Stimulated activated naive B cell treated with anti-CD40 and anti-IgM and Interleukin-4, amounts not matched to agents 10 μg/mL and 1 μg/mL and 100 μg/mL, for 72 hours (primary cell): Measurements from ENCODE around the gene KLF15.
A peak's percentile ranks its signal among the peaks of the same experiment; 100 is the strongest.

ENCODE experiments used
- ATAC-seq, 2 donors: fragments of 150-1000 bp; cut with Tn5 transposase; replicated peaks; 2 replicates each; pipeline ENCODE4 v1.10.0; 2021; ENCODE audit warnings: moderate library complexity in 1 of 2
- DNase-seq: peaks from one replicate; pipeline ENCODE4 v3.0.0; 2021
- H3K27ac Mint-ChIP-seq: one replicate; pipeline ENCODE4 v1.8.0; 2022; ENCODE audit warnings: mild to moderate bottlenecking, mixed read lengths
- H3K27me3 Mint-ChIP-seq, 2 donors: one replicate each; pipeline ENCODE4 v1.8.0; 2022; ENCODE audit warnings: mixed read lengths in 2 of 2
- H3K36me3 Mint-ChIP-seq, 2 donors: one replicate each; pipeline ENCODE4 v1.8.0; 2022; ENCODE audit warnings: mixed read lengths in 2 of 2, mild to moderate bottlenecking in 1 of 2
- H3K4me1 Mint-ChIP-seq, 2 donors: one replicate each; pipeline ENCODE4 v1.8.0; 2022; ENCODE audit warnings: mixed read lengths in 2 of 2, mild to moderate bottlenecking in 1 of 2
- H3K4me3 Mint-ChIP-seq, 2 donors: one replicate each; pipeline ENCODE4 v1.8.0; 2022; ENCODE audit warnings: mild to moderate bottlenecking in 2 of 2, mixed read lengths in 2 of 2, moderate library complexity in 1 of 2
- H3K9me3 Mint-ChIP-seq, 2 donors: one replicate each; pipeline ENCODE4 v1.8.0; 2022; ENCODE audit warnings: mixed read lengths in 2 of 2, mild to moderate bottlenecking in 1 of 2

The KLF15 gene

GRCh38 chr3:126350502-126351085 is 6.6 kb downstream of the KLF15 start:
- Mint-ChIP-seq H3K4me3 (no peak overlapping the region), H3K36me3 (no peaks in the 10 kb centered on the region), H3K27me3 (peaks cover 6 to 21% of the 10 kb centered on the region in 2 donors), H3K4me1 (peaks cover 0 to 4% of the 10 kb centered on the region in 2 donors), H3K9me3 (no peaks in the 10 kb centered on the region), H3K27ac (no peak overlapping the region)
- DNase-seq (no peak), ATAC-seq (no peak)

GRCh38 chr3:126349611-126350501 is 7.4 kb downstream of the KLF15 start:
- Mint-ChIP-seq H3K9me3 (no peaks in the 10 kb centered on the region), H3K27me3 (peaks cover 8 to 15% of the 10 kb centered on the region in 2 donors), H3K27ac (no peak overlapping the region), H3K4me1 (no peaks in the 10 kb centered on the region), H3K36me3 (no peaks in the 10 kb centered on the region), H3K4me3 (no peak overlapping the region)
- DNase-seq (no peak), ATAC-seq (peak in 1 of 2 donors; percentile 12)

GRCh38 chr3:126349071-126349470 is 8.1 kb downstream of the KLF15 start:
- no peak overlapping the region for H3K27ac Mint-ChIP-seq
- no peak overlapping the region for H3K4me3 Mint-ChIP-seq
- ATAC-seq (no peak), DNase-seq (no peak)
- H3K36me3 Mint-ChIP-seq, result no peaks in the 10 kb centered on the region
- no peaks in the 10 kb centered on the region for H3K4me1 Mint-ChIP-seq
- H3K9me3 Mint-ChIP-seq, result no peaks in the 10 kb centered on the region
- peaks cover 8 to 10% of the 10 kb centered on the region in 2 donors for H3K27me3 Mint-ChIP-seq

GRCh38 chr3:126348308-126348920 is 8.8 kb downstream of the KLF15 start:
- no peak for DNase-seq
- H3K4me1 Mint-ChIP-seq, result no peaks in the 10 kb centered on the region
- H3K4me3 Mint-ChIP-seq, result no peak overlapping the region
- H3K27me3 Mint-ChIP-seq, result peaks cover 5 to 8% of the 10 kb centered on the region in 2 donors
- peak in 1 of 2 donors; percentile 39 for ATAC-seq
- no peaks in the 10 kb centered on the region for H3K9me3 Mint-ChIP-seq
- H3K36me3 Mint-ChIP-seq, result no peaks in the 10 kb centered on the region
- H3K27ac Mint-ChIP-seq, result no peak overlapping the region

- ATAC-seq, result no peak
- Mint-ChIP-seq H3K27ac (no peak overlapping the region), H3K36me3 (no peaks in the 10 kb centered on the region)
Observed at GRCh38 chr3:126347543-126348161, 9.6 kb downstream of the KLF15 start.

GRCh38 chr3:126346466-126346865 is 10.7 kb downstream of the KLF15 start:
- DNase-seq (no peak), ATAC-seq (no peak)
- no peaks in the 10 kb centered on the region for H3K9me3 Mint-ChIP-seq
- H3K27ac Mint-ChIP-seq, result no peak overlapping the region
- no peaks in the 10 kb centered on the region for H3K36me3 Mint-ChIP-seq
- peaks cover 5 to 12% of the 10 kb centered on the region in 2 donors for H3K27me3 Mint-ChIP-seq
- no peaks in the 10 kb centered on the region for H3K4me1 Mint-ChIP-seq
- no peak overlapping the region for H3K4me3 Mint-ChIP-seq

More at GRCh38 chr3:126347543-126348161, 9.6 kb downstream of the KLF15 start:
- H3K27me3 Mint-ChIP-seq, result peaks cover 5 to 8% of the 10 kb centered on the region in 2 donors
- no peak overlapping the region for H3K4me3 Mint-ChIP-seq
- H3K9me3 Mint-ChIP-seq, result no peaks in the 10 kb centered on the region
- no peak for DNase-seq
- H3K4me1 Mint-ChIP-seq, result no peaks in the 10 kb centered on the region

- Mint-ChIP-seq H3K4me3 (no peak overlapping the region), H3K27me3 (peaks cover 10 to 16% of the 10 kb centered on the region in 2 donors), H3K27ac (no peak overlapping the region), H3K36me3 (no peaks in the 10 kb centered on the region), H3K9me3 (no peaks in the 10 kb centered on the region), H3K4me1 (no peaks in the 10 kb centered on the region)
- no peak for ATAC-seq
- DNase-seq, result no peak
Observed at GRCh38 chr3:126345641-126346460, 11.4 kb downstream of the KLF15 start.

- peaks cover 10 to 16% of the 10 kb centered on the region in 2 donors for H3K27me3 Mint-ChIP-seq
- ATAC-seq, result no peak
- H3K27ac Mint-ChIP-seq, result no peak overlapping the region
- no peak overlapping the region for H3K4me3 Mint-ChIP-seq
- H3K36me3 Mint-ChIP-seq, result no peaks in the 10 kb centered on the region
- no peaks in the 10 kb centered on the region for H3K4me1 Mint-ChIP-seq
- DNase-seq, result no peak
- no peaks in the 10 kb centered on the region for H3K9me3 Mint-ChIP-seq
Observed at GRCh38 chr3:126345231-126345630, 12.0 kb downstream of the KLF15 start.

- no peak overlapping the region for H3K4me3 Mint-ChIP-seq
- no peak for ATAC-seq
- no peaks in the 10 kb centered on the region for H3K4me1 Mint-ChIP-seq
- no peaks in the 10 kb centered on the region for H3K36me3 Mint-ChIP-seq
- H3K9me3 Mint-ChIP-seq, result no peaks in the 10 kb centered on the region
- H3K27ac Mint-ChIP-seq, result no peak overlapping the region
- H3K27me3 Mint-ChIP-seq, result peaks cover 13 to 20% of the 10 kb centered on the region in 2 donors
- no peak for DNase-seq
Observed at GRCh38 chr3:126344380-126345041, 12.7 kb downstream of the KLF15 start.

GRCh38 chr3:126343649-126344035 is 13.6 kb downstream of the KLF15 start:
- Mint-ChIP-seq H3K27ac (no peak overlapping the region), H3K4me3 (no peak overlapping the region), H3K9me3 (no peaks in the 10 kb centered on the region), H3K4me1 (no peaks in the 10 kb centered on the region), H3K36me3 (no peaks in the 10 kb centered on the region), H3K27me3 (peaks cover 19 to 25% of the 10 kb centered on the region in 2 donors)
- ATAC-seq (no peak), DNase-seq (no peak)

- H3K9me3 Mint-ChIP-seq, result no peaks in the 10 kb centered on the region
- H3K36me3 Mint-ChIP-seq, result no peaks in the 10 kb centered on the region
- ATAC-seq (no peak), DNase-seq (no peak)
- no peak overlapping the region for H3K27ac Mint-ChIP-seq
- H3K4me3 Mint-ChIP-seq, result no peak overlapping the region
- H3K4me1 Mint-ChIP-seq, result no peaks in the 10 kb centered on the region
- H3K27me3 Mint-ChIP-seq, result peaks cover 18 to 25% of the 10 kb centered on the region in 2 donors
Observed at GRCh38 chr3:126342991-126343648, 14.1 kb downstream of the KLF15 start.

GRCh38 chr3:126342211-126342610 is 15.0 kb downstream of the KLF15 start:
- Mint-ChIP-seq H3K36me3 (no peaks in the 10 kb centered on the region), H3K4me1 (no peaks in the 10 kb centered on the region), H3K27me3 (peaks cover 25% of the 10 kb centered on the region in 2 donors), H3K9me3 (no peaks in the 10 kb centered on the region), H3K4me3 (no peak overlapping the region), H3K27ac (no peak overlapping the region)
- no peak for DNase-seq
- ATAC-seq, result no peak

- DNase-seq, result no peak
- Mint-ChIP-seq H3K27me3 (peaks cover 25% of the 10 kb centered on the region in 2 donors), H3K4me1 (no peaks in the 10 kb centered on the region), H3K4me3 (no peak overlapping the region), H3K9me3 (no peaks in the 10 kb centered on the region), H3K36me3 (no peaks in the 10 kb centered on the region), H3K27ac (no peak overlapping the region)
- no peak for ATAC-seq
Observed at GRCh38 chr3:126341755-126342150, 15.5 kb downstream of the KLF15 start.
